ENCODE results near the gene SNX8.

Gene SNX8

GRCh38 chr7:2314209-2314955, at the start of gene SNX8:
Gene SNX8, minus strand, starts transcription at chr7:2314441. Its CDS starts 20 bp downstream, at chr7:2314421.
- H3K4me1 ChIP-seq (ENCODE audit: control insufficient read depth in 5 of 5, insufficient read depth in 5 of 5, low read length in 5 of 5), result peaks cover 1 to 42% (median 30%) of the 10 kb centered on the region in 5 donors
- peak within 1 kb of the TSS; percentile 59 to 87 (median 79) for H3K9ac ChIP-seq (ENCODE audit: low read length in 5 of 5)
- H3K27ac ChIP-seq (ENCODE audit: low read depth, low read length), result peak within 1 kb of the TSS; percentile 50

GRCh38 chr7:2362385-2363088, 48.3 kb upstream of the SNX8 start:
- Histone ChIP-seq H3K4me1 (ENCODE audit: control insufficient read depth in 5 of 5, insufficient read depth in 5 of 5, low read length in 5 of 5) (peaks cover 0 to 18% (median 14%) of the 10 kb centered on the region in 5 donors), H3K36me3 (ENCODE audit: control insufficient read depth in 5 of 5, insufficient read depth in 5 of 5, low read length in 5 of 5) (peaks cover 11 to 77% (median 63%) of the 10 kb centered on the region in 5 donors), H3K9ac (ENCODE audit: low read length in 5 of 5) (no peak overlapping the region), H3K27ac (ENCODE audit: low read depth, low read length) (no peak overlapping the region), H3K27me3 (ENCODE audit: control insufficient read depth in 5 of 5, insufficient read depth in 4 of 5, low read length in 5 of 5) (no peaks in the 10 kb centered on the region), H3K9me3 (ENCODE audit: control insufficient read depth in 5 of 5, low read length in 5 of 5) (no peaks in the 10 kb centered on the region), H3K4me3 (ENCODE audit: low read depth in 1 of 5, low read length in 5 of 5) (no peak overlapping the region)

More at GRCh38 chr7:2314209-2314955, at the start of gene SNX8:
- Histone ChIP-seq H3K36me3 (ENCODE audit: control insufficient read depth in 5 of 5, insufficient read depth in 5 of 5, low read length in 5 of 5) (peaks cover 0 to 5% (median 0%) of the 10 kb centered on the region in 5 donors), H3K4me3 (ENCODE audit: low read depth in 1 of 5, low read length in 5 of 5) (peak within 1 kb of the TSS; percentile 71 to 87 (median 78)), H3K27me3 (ENCODE audit: control insufficient read depth in 5 of 5, insufficient read depth in 4 of 5, low read length in 5 of 5) (no peaks in the 10 kb centered on the region), H3K9me3 (ENCODE audit: control insufficient read depth in 5 of 5, low read length in 5 of 5) (no peaks in the 10 kb centered on the region)

- H3K9ac ChIP-seq (ENCODE audit: low read length in 5 of 5), result no peak overlapping the region
- H3K27ac ChIP-seq (ENCODE audit: low read depth, low read length), result no peak overlapping the region
- peaks cover 9 to 60% (median 49%) of the 10 kb centered on the region in 5 donors for H3K36me3 ChIP-seq (ENCODE audit: control insufficient read depth in 5 of 5, insufficient read depth in 5 of 5, low read length in 5 of 5)
- no peaks in the 10 kb centered on the region for H3K9me3 ChIP-seq (ENCODE audit: control insufficient read depth in 5 of 5, low read length in 5 of 5)
- H3K4me3 ChIP-seq (ENCODE audit: low read depth in 1 of 5, low read length in 5 of 5), result no peak overlapping the region
- no peaks in the 10 kb centered on the region for H3K27me3 ChIP-seq (ENCODE audit: control insufficient read depth in 5 of 5, insufficient read depth in 4 of 5, low read length in 5 of 5)
- peaks cover 0 to 35% (median 32%) of the 10 kb centered on the region in 5 donors for H3K4me1 ChIP-seq (ENCODE audit: control insufficient read depth in 5 of 5, insufficient read depth in 5 of 5, low read length in 5 of 5)
Measured at GRCh38 chr7:2360796-2361195, 46.6 kb upstream of the SNX8 start.

GRCh38 chr7:2359610-2360009, 45.4 kb upstream of the SNX8 start:
- Histone ChIP-seq H3K9ac (ENCODE audit: low read length in 5 of 5) (peak overlapping the region in 1 of 5 donors; percentile 30), H3K4me1 (ENCODE audit: control insufficient read depth in 5 of 5, insufficient read depth in 5 of 5, low read length in 5 of 5) (peaks cover 0 to 43% (median 37%) of the 10 kb centered on the region in 5 donors), H3K4me3 (ENCODE audit: low read depth in 1 of 5, low read length in 5 of 5) (no peak overlapping the region), H3K27ac (ENCODE audit: low read depth, low read length) (no peak overlapping the region), H3K9me3 (ENCODE audit: control insufficient read depth in 5 of 5, low read length in 5 of 5) (no peaks in the 10 kb centered on the region), H3K36me3 (ENCODE audit: control insufficient read depth in 5 of 5, insufficient read depth in 5 of 5, low read length in 5 of 5) (peaks cover 7 to 48% (median 37%) of the 10 kb centered on the region in 5 donors), H3K27me3 (ENCODE audit: control insufficient read depth in 5 of 5, insufficient read depth in 4 of 5, low read length in 5 of 5) (no peaks in the 10 kb centered on the region)

GRCh38 chr7:2358968-2359527, 44.8 kb upstream of the SNX8 start:
- H3K4me1 ChIP-seq (ENCODE audit: control insufficient read depth in 5 of 5, insufficient read depth in 5 of 5, low read length in 5 of 5), result peaks cover 2 to 43% (median 37%) of the 10 kb centered on the region in 5 donors
- H3K9ac ChIP-seq (ENCODE audit: low read length in 5 of 5), result peak overlapping the region in 2 of 5 donors; percentile 26 to 30
- H3K27me3 ChIP-seq (ENCODE audit: control insufficient read depth in 5 of 5, insufficient read depth in 4 of 5, low read length in 5 of 5), result no peaks in the 10 kb centered on the region
- H3K4me3 ChIP-seq (ENCODE audit: low read depth in 1 of 5, low read length in 5 of 5), result no peak overlapping the region
- H3K9me3 ChIP-seq (ENCODE audit: control insufficient read depth in 5 of 5, low read length in 5 of 5), result no peaks in the 10 kb centered on the region
- H3K27ac ChIP-seq (ENCODE audit: low read depth, low read length), result no peak overlapping the region
- H3K36me3 ChIP-seq (ENCODE audit: control insufficient read depth in 5 of 5, insufficient read depth in 5 of 5, low read length in 5 of 5), result peaks cover 2 to 42% (median 32%) of the 10 kb centered on the region in 5 donors

- Histone ChIP-seq H3K27ac (ENCODE audit: low read depth, low read length) (no peak overlapping the region), H3K36me3 (ENCODE audit: control insufficient read depth in 5 of 5, insufficient read depth in 5 of 5, low read length in 5 of 5) (peaks cover 0 to 28% (median 19%) of the 10 kb centered on the region in 5 donors), H3K4me1 (ENCODE audit: control insufficient read depth in 5 of 5, insufficient read depth in 5 of 5, low read length in 5 of 5) (peaks cover 2 to 53% (median 44%) of the 10 kb centered on the region in 5 donors), H3K4me3 (ENCODE audit: low read depth in 1 of 5, low read length in 5 of 5) (no peak overlapping the region), H3K9me3 (ENCODE audit: control insufficient read depth in 5 of 5, low read length in 5 of 5) (no peaks in the 10 kb centered on the region), H3K9ac (ENCODE audit: low read length in 5 of 5) (peak overlapping the region in 2 of 5 donors; percentile 5 to 59), H3K27me3 (ENCODE audit: control insufficient read depth in 5 of 5, insufficient read depth in 4 of 5, low read length in 5 of 5) (no peaks in the 10 kb centered on the region)
Measured at GRCh38 chr7:2357571-2357970, 43.3 kb upstream of the SNX8 start.

- Histone ChIP-seq H3K9me3 (ENCODE audit: control insufficient read depth in 5 of 5, low read length in 5 of 5) (no peaks in the 10 kb centered on the region), H3K9ac (ENCODE audit: low read length in 5 of 5) (peak overlapping the region in 2 of 5 donors; percentile 5 to 59), H3K27me3 (ENCODE audit: control insufficient read depth in 5 of 5, insufficient read depth in 4 of 5, low read length in 5 of 5) (no peaks in the 10 kb centered on the region), H3K4me1 (ENCODE audit: control insufficient read depth in 5 of 5, insufficient read depth in 5 of 5, low read length in 5 of 5) (peaks cover 2 to 53% (median 44%) of the 10 kb centered on the region in 5 donors), H3K36me3 (ENCODE audit: control insufficient read depth in 5 of 5, insufficient read depth in 5 of 5, low read length in 5 of 5) (peaks cover 0 to 24% (median 15%) of the 10 kb centered on the region in 5 donors), H3K4me3 (ENCODE audit: low read depth in 1 of 5, low read length in 5 of 5) (peak overlapping the region in 1 of 5 donors; percentile 22), H3K27ac (ENCODE audit: low read depth, low read length) (no peak overlapping the region)
Measured at GRCh38 chr7:2357165-2357564, 42.9 kb upstream of the SNX8 start.

- H3K9ac ChIP-seq (ENCODE audit: low read length in 5 of 5), result peak overlapping the region; percentile 57 to 99 (median 98)
- peaks cover 2 to 53% (median 44%) of the 10 kb centered on the region in 5 donors for H3K4me1 ChIP-seq (ENCODE audit: control insufficient read depth in 5 of 5, insufficient read depth in 5 of 5, low read length in 5 of 5)
- H3K27me3 ChIP-seq (ENCODE audit: control insufficient read depth in 5 of 5, insufficient read depth in 4 of 5, low read length in 5 of 5), result no peaks in the 10 kb centered on the region
- peaks cover 0 to 12% (median 3%) of the 10 kb centered on the region in 5 donors for H3K36me3 ChIP-seq (ENCODE audit: control insufficient read depth in 5 of 5, insufficient read depth in 5 of 5, low read length in 5 of 5)
- peak overlapping the region; percentile 41 for H3K27ac ChIP-seq (ENCODE audit: low read depth, low read length)
- no peaks in the 10 kb centered on the region for H3K9me3 ChIP-seq (ENCODE audit: control insufficient read depth in 5 of 5, low read length in 5 of 5)
- H3K4me3 ChIP-seq (ENCODE audit: low read depth in 1 of 5, low read length in 5 of 5), result peak overlapping the region; percentile 75 to 91 (median 87)
Measured at GRCh38 chr7:2355705-2356008, 41.4 kb upstream of the SNX8 start.

GRCh38 chr7:2354939-2355704, 40.9 kb upstream of the SNX8 start:
- Histone ChIP-seq H3K27ac (ENCODE audit: low read depth, low read length) (peak overlapping the region; percentile 100), H3K27me3 (ENCODE audit: control insufficient read depth in 5 of 5, insufficient read depth in 4 of 5, low read length in 5 of 5) (no peaks in the 10 kb centered on the region), H3K4me3 (ENCODE audit: low read depth in 1 of 5, low read length in 5 of 5) (peak overlapping the region; percentile 75 to 91 (median 87)), H3K9me3 (ENCODE audit: control insufficient read depth in 5 of 5, low read length in 5 of 5) (no peaks in the 10 kb centered on the region), H3K9ac (ENCODE audit: low read length in 5 of 5) (peak overlapping the region; percentile 57 to 99 (median 98)), H3K4me1 (ENCODE audit: control insufficient read depth in 5 of 5, insufficient read depth in 5 of 5, low read length in 5 of 5) (peaks cover 2 to 53% (median 44%) of the 10 kb centered on the region in 5 donors), H3K36me3 (ENCODE audit: control insufficient read depth in 5 of 5, insufficient read depth in 5 of 5, low read length in 5 of 5) (peaks cover 0 to 11% (median 3%) of the 10 kb centered on the region in 5 donors)
